GM19463 (cell line): ENCODE data around the gene FNDC11.

Experiments
- ATAC-seq: cut with Tn5 transposase; IDR thresholded peaks from one replicate; pipeline ENCODE4 v1.9.1; 2021; ENCODE audit warnings: mild to moderate bottlenecking, moderate library complexity; ENCODE audit not compliant: unreplicated experiment

The FNDC11 gene

DNA sequence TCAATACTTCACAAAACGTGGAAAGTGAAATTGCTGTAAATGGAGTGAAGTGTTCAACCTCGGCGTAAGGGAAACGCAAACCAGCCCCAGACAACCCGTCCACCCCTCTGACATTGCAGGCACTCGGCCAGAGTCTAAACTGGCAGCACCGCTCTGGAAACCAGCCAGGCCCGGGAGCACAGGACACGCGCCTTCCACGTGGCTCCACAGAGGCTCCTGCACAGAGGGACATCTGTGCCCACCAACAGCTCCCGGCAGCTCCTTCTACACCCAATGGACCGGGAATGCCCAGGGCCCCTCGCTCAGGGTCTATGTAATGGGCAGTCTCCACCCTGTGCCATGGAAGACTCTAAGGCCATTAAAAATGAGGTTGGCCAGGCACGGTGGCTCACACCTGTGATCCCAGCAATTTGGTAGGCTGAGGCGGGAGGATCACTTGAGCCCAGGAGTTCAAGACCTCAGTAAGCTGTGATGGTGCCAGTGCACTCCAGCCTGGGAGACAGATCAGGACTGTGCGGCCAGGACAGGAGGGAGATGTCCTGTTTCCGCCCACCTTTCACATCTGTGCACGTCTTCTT, 23.4 kb downstream of the FNDC11 start:
- no peak for ATAC-seq

DNA sequence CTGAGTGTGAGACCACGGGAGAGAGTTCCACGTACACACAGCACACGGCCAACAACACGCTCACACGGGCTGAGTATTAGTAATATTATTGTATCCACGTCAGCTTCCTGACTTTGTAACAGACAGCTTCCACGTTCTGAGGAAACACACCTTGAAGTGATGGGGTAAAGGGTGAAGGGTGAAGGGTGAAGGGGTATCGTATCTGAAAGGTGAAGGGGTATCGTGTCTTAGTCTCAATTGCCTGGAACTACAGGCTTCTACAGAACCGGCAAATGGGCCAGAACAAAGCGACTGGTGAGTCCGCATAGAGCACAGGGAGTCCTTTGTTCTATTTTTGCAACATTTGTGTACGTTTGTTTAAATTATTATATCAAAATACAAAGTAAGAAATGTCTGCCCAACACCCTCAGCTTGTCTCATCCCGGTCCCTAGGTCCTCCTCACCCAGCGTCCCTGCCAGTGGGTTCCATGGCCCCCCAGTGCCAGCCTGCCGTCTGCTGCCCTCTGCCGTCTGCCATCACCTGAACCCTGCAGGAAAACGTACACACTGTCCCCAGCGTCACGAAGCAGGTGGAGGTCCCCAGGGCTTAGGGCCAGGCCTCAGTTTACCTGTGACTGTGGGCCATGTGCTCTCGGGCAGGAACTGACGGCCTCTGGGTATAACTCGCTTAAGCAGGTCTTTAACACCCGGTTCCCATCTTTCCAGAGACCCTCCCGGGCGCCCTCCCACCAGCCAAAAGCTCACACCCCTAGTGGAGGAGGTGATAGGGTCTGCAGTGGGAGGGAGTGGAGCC, 24.5 kb downstream of the FNDC11 start:
- ATAC-seq = no peak

DNA sequence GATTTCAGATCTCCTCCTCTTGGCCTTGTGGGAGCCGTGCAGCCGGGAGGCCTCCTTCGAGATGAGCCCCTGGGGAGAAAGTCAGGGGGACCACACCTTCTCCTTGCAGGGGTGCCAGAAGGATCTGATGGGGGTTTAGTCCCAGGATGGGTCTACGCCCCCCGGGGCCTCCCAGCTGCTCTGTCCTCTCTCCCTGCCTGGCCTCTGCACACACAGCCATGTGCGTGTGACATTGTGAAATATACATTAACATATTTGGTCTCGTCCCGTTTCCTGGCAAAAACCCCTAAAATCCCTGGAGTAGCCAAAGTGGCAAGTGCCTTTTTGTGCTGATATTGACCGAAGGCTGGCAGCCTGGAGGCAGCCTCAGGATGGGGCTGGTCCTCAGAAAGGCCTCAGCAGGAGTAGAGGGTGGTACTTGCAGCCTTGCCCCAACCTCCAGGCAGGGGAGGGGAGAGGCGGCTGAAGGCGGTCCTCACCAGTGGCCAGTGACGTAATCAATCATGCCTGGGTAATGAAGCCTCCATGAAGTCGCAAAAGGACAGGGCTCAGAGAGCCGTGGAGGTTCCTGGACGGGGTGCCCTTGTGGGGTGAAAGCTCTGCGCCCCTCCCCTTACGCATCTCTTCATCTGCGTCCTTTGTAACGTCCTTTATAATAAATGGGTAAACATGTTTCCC, 25.2 kb downstream of the FNDC11 start:
- no peak for ATAC-seq

DNA sequence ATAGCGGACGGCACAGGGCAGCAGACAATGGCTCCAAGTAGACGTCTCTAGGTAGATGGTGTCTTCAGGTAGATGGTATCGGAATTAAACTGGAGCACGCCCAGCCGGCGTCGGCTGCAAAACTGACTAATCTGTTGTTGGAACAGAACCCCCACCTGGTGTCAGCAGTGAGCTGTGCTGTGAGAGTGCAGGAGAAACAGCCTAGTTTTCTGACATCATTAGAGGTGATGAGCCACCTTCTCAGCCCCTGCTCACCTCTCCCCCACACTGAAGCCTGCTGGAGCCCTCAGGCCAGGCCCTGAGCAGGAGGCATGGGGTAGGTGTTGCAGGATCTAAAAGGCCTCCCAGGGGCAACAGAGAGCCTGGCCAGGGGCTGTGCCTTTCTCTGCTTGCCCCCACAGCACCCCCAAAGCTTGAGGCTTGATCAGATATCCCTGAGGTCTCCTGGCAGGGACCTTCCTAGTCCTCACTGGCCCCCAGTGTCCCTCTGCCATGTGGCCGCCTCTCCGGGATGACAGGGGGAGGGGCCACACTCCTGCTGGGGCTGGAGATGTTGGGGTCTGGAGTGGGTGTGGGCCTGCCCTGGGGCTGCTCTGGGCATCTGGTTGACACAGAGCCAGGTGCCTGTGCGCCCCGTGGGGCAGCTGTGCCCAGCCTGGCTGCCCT, 27.0 kb downstream of the FNDC11 start:
- ATAC-seq = no peak

DNA sequence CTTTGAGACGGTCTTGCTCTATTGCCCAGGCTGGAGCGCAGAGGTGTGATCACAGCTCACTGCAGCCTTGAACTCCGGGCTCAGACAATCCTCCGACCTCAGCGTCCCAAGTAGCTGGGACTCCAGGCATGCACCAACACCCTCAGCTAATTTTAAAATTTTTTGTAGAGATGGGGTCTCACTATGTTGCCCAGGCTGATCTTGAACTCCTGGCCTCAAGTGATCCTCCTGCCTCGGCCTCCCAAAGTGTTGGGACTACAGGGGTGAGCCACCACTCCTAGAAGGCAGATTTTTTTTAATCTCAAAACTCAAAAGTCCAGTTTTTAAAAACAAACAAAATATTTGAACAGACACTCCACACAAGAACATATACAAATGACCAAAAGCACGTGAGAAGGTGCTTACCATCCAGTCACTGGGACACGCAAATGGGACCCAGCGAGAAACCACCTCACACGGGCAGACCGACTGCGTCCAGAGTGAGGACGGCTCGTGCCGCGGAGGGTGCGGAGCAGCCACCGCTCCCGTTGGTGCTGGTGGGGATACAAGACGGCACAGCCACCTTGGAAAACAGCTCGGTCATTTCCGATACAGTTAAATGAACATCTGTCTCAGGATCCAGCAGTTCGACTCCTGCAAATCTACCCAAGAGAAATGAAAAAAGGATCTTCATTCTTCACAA, 28.6 kb downstream of the FNDC11 start:
- no peak for ATAC-seq

DNA sequence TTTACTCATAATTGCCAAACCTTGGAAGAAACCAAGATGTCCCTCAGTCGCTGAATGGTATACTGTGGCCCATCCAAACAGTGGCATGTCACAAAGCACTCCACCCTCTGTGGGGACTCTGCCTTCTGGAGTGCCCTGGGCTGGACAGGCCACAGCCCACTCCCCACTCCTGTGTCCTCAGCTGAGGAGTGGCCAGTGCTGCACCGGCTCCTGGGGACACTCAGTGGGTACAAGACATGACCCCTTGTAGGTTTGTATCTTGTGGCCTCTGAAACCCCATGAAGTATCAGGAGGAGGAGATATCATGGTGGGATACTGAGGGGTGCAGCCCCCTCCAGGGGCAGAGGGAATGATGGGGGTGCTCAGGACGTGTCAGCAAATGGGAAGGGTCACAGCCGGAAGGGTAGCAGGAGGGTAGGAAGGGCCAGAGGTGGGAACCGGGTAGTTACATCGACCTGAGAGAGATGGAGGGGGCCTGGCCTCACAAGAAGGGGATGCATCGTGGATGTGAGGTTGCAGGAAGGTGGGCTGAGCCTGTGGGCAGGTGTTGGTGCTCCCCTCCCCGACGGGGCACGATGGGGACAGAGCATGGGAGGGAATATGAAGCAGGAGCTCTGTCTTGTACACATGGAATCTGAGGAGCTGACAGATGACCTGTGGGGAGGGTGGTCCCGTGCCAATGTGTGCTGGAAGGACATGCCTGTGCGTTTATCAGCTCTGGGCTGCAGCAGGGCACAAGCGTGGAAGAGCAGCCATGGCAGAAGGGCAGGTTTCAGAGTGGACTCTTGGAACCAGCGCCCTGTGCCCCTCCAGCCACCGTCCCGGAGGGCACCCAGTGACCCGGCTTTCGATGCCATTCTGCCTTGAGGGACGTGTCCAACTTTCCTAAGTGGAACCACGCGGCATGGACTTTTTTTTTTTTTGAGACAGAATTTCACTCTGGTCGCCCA, 31.9 kb downstream of the FNDC11 start:
- ATAC-seq = no peak

DNA sequence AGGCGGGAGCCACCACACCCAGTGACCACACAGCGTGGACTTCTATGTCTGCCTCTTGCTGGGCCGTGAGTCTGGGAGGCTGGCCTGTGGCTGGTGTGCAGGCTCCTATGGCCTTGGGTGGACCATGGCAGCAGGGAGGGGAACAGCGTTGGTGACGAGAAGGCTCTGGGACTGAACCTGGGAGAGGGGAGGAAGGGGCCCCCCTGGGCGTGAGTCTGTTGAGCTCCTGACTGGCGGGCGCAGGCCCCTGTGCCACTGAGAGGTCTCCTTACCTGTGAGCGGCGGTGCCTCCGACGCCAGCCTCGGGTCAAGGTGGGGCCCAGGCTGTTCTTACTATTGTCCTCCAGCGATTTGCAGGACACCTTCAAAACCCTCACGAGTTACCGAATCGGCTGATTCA, 32.8 kb downstream of the FNDC11 start:
- no peak for ATAC-seq

DNA sequence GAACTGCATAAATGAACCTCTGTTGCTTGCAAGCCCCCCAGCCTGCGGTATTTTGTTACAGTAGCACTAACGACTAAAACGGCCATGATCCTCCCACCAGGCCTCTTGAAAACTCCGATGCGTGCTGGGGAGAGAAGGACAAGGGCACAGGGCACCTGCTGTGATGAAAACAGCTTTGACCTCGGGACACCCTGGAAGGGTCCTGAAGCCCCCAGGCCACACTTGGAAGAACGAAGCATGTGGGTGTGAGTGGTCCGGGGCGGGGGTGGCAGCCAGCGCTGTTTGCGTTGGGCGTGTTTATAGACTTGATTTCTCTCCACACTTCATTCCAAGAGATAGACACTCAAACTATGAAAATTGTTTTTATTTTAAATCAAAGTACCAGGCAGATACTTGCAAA, 33.3 kb downstream of the FNDC11 start:
- ATAC-seq = no peak

DNA sequence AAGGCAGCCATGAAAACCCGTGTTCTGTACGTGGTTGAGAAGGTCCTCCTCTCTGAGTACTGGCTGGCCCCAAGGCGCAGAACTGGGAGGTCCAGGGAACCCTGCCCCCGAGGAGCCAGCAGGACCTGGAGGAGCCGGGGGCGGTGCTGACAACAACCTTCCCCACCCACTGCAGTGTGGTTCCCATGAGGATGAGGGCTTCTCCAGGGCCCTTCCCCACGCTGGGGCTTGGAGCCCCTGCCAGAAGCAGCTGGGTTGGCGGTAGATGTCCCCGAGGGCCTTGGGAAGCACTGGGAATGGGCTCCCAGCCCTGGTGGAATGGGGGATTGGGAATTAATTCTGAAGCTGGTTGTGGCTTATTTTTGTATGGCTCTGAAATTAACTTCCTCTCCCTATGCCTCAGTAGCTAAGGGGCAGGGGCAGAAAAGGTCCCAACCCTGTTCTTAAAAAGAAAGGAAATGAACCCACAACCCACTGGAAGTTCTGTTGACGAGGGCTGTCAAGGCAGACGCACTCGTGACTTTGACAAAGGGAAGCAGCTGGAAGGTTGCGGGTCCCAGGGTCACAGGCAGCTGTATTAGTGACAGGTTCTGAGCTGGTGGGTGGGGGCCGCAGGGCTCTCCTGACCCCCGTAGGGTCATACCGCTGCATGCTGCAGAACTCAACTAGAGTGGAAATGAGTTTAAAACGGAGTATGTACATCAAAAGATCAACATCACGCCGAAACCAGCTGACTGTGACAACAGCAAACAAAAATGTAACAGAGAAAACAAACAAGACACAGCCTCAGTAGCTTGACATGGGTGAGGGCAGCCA, 34.0 kb downstream of the FNDC11 start:
- ATAC-seq = no peak

DNA sequence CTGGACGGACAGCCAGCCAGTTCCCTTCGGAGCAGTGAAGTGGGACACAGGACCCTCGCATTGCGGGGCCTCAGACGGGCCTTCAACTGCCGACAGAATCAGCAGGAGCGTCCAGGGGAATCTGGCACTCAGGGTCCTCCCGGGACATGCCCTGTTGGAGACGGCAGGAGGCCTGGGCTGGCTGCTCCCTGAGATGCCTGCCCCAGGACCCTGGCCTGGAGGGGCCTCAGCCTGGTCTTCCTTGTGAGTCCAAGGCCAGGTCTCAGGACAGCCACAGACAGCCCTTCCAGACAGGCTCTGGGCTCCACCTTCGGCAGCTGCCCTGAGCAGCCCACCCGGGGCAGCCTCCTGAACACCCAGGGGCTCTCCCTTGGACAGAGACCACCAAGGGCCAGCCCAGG, 34.7 kb downstream of the FNDC11 start:
- no peak for ATAC-seq

DNA sequence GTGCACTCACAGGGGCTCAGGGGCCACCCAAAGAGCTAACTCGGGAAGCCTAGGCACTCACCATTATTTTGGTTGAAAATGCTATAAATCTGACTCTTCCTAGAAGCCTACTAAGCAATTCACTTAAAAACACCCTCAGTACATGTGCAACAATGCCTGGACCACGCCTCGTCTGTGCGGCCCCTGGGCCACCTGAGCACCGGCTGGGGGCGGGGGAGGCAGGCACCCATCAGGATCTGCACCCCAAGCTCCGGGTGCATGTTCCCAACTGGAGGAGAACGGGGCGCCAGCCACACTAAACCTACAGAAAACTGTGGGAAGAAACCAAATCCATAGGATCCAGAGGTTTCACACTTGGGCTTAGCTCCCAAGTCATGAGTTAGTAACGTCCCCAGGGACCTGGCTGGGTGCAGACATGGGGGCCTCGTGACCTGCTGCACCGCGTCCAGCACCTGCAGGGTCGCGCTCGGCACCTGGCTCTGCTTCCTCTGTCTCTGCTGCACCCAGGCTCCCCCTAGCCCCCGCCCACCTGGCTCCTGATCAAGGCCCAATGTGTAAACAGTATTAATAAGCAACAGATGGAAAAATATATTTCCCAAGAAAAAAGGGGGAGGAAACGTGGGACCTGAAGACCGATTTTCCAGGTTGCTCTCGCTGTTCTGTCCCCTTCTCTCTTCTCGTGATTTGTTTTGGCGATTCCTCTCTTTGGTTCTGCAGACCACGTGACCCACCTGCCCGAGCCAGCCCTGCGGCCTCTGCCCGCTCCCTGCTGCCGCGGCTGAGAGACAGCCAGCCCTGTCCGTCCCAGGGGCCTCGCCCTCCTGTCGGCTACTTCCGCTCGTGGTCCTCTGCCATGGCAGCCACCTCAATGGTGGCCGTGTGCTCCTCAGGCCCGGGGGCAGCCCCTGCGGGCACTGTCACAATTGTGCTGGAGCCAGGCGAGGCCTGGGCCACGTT, 35.6 kb downstream of the FNDC11 start:
- no peak for ATAC-seq

DNA sequence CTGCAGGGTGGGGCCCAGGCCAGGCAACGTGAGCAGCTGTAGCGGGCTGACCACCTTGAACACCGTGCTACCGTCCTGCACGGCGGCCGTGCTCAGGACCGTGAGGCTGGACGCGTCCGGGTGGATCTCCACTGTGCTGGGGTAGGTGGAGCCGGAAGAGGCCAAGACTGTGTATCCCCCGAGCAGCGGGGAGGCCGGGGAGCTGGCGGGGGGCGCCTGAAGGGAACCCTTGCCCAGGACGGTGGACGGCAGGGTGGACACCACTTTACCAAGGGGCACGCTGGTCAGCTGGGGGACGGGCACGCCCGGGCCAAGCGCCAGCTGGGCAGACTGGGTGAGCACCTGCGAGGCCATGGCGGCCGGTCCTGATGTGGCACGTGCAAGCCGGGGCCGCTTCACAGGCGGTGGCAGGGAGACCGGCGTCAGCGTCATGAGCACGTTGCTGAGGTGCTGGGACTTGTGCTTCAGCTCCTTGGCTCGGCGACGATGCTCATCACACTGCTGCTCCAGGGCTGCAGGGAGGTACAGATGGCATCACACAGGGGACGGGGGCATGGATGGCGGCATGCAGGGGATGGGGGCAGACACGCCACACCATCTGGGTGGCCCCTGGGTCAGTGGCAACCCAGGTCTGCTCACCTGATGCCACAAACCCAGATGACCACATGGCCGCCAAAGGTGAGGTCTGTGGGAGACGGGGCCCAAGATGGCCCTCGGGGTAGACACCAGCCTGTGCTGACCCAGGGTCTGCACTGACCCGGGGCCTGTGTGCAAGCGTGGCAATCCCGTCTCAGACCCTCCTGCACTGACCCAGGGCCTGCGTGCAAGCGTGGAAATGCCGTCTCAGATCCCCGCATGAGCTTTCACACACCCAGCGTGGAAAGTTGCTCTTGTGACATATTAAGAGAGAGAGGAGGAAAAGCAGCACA, 36.5 kb downstream of the FNDC11 start:
- ATAC-seq = no peak

DNA sequence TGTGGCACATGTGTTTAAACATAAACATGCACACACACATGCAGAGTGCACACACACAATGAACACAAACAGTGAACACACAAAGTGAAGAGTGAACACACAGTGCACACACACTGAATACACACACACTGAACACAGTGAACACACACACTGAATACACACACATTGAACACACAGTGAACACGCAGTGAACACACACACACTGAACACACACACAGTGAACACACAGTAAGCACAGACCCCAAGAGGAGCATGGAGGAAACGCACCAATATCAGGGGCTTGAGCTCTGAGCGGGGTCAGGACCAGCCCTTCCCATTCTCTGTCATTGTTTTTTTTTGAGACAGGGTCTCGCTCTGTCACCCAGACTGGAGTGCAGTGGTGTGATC, 37.2 kb downstream of the FNDC11 start:
- ATAC-seq = no peak

DNA sequence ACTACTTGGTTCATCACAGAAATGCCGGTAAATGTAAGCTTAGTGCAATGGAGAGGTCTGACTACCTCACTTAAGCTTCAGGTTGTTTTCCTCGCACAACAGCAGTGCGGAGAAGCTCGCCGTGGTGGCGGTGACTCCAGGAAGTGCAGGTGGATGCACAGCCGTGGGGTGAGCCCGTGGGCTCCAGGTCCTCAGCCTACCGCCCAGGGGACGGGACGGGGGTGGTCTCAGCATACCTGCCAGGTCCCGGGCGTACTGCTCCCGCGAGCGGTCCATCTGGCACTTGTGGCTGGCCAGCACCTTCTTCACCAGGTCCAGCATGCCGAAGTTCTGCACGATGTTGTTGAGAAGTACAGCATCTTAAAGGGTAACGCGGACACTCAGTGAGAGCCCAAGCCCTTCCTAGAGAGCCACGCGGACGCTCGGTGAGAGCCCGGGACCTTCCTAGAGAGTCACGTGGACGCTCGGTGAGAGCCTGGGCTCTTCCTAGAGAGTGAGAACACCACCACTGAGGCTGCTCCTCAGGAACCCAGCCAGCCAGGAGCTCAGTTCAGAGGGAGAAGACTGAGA, 37.9 kb downstream of the FNDC11 start:
- ATAC-seq = no peak

DNA sequence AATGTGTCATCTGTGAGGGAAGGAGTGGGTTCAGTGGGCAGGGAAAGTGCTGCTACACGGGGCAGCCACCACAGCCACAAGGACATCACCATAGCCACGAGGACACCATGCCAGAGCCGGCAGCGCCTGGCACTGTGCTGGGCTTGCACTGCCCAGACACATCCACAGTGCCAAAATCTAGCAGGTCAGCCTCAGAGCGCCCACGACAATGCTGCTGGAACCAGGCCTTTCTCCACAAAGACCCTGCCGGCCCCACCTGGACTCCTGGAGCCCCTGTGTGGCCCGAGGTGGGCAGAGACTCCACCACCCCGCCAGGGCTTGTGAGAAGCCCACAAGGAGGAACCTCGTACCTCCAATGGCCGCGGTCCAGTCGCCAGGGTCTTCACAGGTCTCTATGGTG, 38.7 kb downstream of the FNDC11 start:
- no peak for ATAC-seq

DNA sequence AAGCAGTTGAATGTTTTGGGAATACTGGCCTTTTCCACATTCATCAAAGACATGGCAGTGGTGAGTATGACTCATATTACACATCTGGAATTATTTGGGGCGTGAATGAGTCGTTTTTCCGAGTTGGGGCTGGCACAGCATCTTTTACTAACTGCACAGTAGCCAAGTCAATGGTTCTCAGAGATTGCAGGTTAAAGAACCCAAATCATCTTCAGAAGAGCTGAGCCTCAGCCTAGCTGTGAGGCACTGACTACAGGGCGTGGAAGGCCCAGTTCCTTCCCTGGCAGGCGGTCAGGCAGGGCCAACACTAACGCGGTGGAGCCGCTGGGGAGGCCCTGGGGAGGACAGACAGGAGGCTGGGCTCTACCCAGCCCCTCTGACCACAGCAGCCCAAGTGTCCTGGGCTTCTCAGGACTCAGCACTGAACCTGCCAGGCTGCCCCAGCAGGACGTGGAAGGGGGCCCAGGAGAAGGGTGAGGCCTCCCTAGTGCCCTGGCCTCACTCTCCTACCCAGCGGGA, 40.1 kb downstream of the FNDC11 start:
- ATAC-seq = no peak
